Measurements from ENCODE around the gene DCC.

GRCh38 chr18:52869349-52869923 lies 529.4 kb downstream of the DCC start:
- TF ChIP-seq EZH2 (IDR thresholded peaks at IDR 0.05) (no peak), POLR2AphosphoS5 (IDR thresholded peaks at IDR 0.05; ENCODE audit: borderline replicate concordance, low read depth, low read length) (no peak)

Measured in SK-N-MC (cell line).